IPS DF 6.9 (cell line): ENCODE measurements around the gene CERKL.
"Not testable (repeated sequence)": the region's sequence is repeated elsewhere in the genome, so short reads cannot be mapped to it uniquely, and the experiment has no call there.

ENCODE experiments used
- DNase-seq: peaks from one replicate; pipeline ENCODE4 v3.0.0-alpha.2; 2013; ENCODE audit warnings: low read depth, low spot score
- H3K27ac ChIP-seq: one replicate; pipeline ENCODE4 v1.5.1; 2013; ENCODE audit warnings: low read length, control low read depth
- H3K27me3 ChIP-seq: 2 replicates; pipeline ENCODE4 v1.6.1; 2013; ENCODE audit warnings: mild to moderate bottlenecking, low read length; ENCODE audit not compliant: control insufficient read depth, insufficient read depth
- H3K36me3 ChIP-seq: 2 replicates; pipeline ENCODE4 v1.6.1; 2013; ENCODE audit warnings: low read length; ENCODE audit not compliant: control insufficient read depth, insufficient read depth
- H3K4me1 ChIP-seq: 2 replicates; pipeline ENCODE4 v1.6.1; 2013; ENCODE audit warnings: low read length; ENCODE audit not compliant: control insufficient read depth, insufficient read depth
- H3K4me3 ChIP-seq: 2 replicates; pipeline ENCODE4 v1.5.1; 2013; ENCODE audit warnings: mild to moderate bottlenecking, low read length
- H3K9me3 ChIP-seq: 2 replicates; pipeline ENCODE4 v1.6.1; 2013; ENCODE audit warnings: low read length, inconsistent platforms; ENCODE audit not compliant: control insufficient read depth, insufficient read depth
- WGBS: extraction: QIAGEN DNeasy Blood & Tissue Kit; methylation state at CpG from one replicate; pipeline ENCODE4 v1.1.7; 2013; ENCODE audit warnings: mixed read lengths, missing lambda C conversion rate; ENCODE audit not compliant: insufficient read length, insufficient coverage; 5-methylcytosine and 5-hydroxymethylcytosine counted together

Gene CERKL, protein sequence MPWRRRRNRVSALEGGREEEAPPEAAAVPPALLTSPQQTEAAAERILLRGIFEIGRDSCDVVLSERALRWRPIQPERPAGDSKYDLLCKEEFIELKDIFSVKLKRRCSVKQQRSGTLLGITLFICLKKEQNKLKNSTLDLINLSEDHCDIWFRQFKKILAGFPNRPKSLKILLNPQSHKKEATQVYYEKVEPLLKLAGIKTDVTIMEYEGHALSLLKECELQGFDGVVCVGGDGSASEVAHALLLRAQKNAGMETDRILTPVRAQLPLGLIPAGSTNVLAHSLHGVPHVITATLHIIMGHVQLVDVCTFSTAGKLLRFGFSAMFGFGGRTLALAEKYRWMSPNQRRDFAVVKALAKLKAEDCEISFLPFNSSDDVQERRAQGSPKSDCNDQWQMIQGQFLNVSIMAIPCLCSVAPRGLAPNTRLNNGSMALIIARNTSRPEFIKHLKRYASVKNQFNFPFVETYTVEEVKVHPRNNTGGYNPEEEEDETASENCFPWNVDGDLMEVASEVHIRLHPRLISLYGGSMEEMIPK

DNA sequence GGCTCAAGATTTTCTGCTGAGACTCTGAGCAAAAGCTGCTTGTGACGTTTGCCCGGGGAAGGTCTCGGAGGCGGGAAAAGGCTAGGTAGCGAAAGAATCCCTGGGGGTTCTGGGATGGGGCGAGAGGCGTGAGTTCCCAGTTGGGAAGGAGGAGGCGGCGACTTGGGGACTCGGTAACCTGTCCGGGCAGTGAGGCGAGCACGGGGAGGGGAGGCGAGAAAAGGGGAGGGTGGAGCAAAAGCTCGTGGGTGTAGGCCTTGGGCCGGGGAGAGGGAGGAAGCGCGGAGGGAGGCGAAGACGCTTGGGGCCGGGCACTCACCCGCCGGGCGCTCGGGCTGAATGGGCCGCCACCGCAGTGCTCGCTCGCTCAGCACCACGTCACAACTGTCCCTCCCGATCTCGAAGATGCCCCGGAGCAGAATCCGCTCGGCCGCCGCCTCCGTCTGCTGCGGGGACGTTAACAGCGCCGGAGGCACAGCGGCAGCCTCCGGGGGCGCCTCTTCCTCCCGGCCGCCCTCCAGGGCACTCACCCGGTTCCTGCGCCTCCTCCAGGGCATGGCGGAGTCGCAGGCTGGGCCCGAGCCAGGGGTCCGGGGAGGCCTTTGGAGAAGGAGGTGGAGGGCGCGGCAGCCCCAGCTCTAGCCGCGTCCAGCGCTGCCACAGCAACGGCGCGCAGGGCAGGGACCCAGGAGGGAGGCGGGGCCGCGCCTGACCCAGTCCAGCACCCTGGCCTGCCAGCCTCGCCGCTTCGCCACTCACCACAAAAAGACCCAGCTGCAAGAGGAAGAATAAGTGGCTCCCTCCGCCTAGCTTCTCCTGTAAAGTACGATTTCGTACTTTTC lies at the start of gene CERKL:
TSS of gene CERKL (minus strand) at position 656 of the 842 bp plus-strand sequence. CDS start at position 557, 99 bp downstream.
- no peak within 1 kb of the TSS for H3K27ac ChIP-seq
- no peaks in the 10 kb centered on the region for H3K9me3 ChIP-seq
- no peaks in the 10 kb centered on the region for H3K4me1 ChIP-seq
- no CpG with 5 or more reads among the region's 70 CpGs for WGBS
- peak within 1 kb of the TSS; percentile 49; the same call in 1 of the 2 replicates for H3K4me3 ChIP-seq
- H3K36me3 ChIP-seq = no peaks in the 10 kb centered on the region
- H3K27me3 ChIP-seq = peaks cover 36% of the 10 kb centered on the region
- DNase-seq = peak; percentile 79

DNA sequence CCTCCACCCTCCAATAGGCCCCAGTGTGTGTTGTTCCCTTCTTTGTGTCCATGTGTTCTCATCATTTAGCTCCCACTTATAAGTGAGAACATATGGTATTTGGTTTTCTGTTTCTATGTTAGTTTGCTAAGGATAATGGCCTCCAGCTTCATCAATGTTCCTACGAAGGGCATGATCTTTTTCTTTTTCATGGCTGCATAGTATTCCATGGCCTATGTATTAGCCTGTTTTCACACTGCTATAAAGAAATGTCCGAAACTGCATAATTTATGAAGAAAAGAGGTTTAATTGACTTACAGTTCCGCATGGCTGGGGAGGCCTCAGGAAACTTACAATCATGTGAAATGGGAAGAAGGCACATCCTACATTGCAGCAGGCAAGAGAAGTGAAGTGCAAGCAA lies 45.6 kb upstream of the CERKL start:
- no CpG with 5 or more reads among the region's 3 CpGs for WGBS
- not testable (repeated sequence) for H3K4me1 ChIP-seq, H3K27me3 ChIP-seq, H3K27ac ChIP-seq, DNase-seq, H3K4me3 ChIP-seq, H3K9me3 ChIP-seq, H3K36me3 ChIP-seq

DNA sequence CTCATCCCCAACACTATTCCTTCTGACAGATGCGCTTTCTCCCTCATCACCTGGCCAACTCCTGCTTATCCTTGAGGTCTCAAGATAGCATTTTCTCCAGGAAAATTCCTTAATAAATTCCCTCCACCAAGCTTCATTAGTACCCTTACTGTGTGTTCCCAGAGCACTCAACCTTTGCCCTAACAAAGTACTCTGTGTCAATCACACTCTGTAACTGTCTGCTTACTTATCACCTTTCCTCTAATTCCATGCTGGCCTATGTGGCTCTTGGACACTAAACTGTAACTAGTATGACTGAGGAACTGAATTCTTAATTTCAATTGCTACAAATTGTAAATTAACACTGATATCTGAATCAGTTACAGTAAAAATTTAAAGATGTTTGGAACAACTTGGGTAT lies 41.3 kb upstream of the CERKL start:
- Histone ChIP-seq H3K4me1 (no peaks in the 10 kb centered on the region), H3K27ac (no peak overlapping the region), H3K9me3 (no peaks in the 10 kb centered on the region; the same call in 1 of the 2 replicates), H3K36me3 (no peaks in the 10 kb centered on the region), H3K27me3 (no peaks in the 10 kb centered on the region), H3K4me3 (no peak overlapping the region)
- no CpG with 5 or more reads among the region's 1 CpG for WGBS
- no peak for DNase-seq

DNA sequence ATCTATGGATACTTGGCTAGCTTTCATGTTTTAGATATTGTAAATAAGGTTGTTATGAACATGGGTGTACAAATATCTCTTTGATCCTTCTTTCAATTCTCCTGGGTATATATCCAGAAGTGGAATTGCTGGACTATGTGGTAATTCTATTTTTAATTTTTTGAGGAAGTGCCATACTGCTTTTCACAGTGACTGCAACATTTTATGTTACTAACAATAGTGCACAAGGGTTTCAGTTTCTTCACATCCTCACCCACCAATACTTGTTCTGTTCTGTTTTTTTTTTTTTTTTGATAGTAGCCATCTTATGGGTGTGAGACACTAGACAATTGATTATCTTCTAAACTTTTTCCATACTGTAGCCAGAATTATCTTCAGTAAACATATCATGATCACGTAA lies 40.7 kb upstream of the CERKL start:
- no peak overlapping the region for H3K27ac ChIP-seq
- WGBS = no CpG with 5 or more reads among the region's 1 CpG
- H3K4me1 ChIP-seq = no peaks in the 10 kb centered on the region
- no peaks in the 10 kb centered on the region for H3K9me3 ChIP-seq
- no peak overlapping the region for H3K4me3 ChIP-seq
- no peak for DNase-seq
- H3K27me3 ChIP-seq = no peaks in the 10 kb centered on the region
- H3K36me3 ChIP-seq = no peaks in the 10 kb centered on the region

DNA sequence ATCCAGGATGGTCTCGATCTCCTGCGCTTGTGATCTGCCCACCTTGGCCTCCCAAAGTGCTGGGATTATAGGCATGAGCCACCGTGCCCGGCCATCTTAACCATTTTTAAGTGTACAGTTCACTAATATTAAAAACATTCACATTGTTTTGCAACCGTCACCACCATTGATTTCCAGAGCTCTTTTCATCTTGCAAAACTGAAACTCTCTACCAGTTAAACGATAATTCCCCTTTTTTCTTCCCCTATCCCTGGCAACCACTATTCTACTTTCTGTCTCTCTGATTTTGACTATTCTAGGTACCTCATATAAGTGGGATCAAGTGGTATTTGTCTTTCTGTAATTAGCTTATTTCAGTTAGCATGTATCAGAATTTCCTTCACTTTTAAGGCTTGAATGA lies 40.2 kb upstream of the CERKL start:
- Histone ChIP-seq H3K27ac (no peak overlapping the region), H3K4me1 (no peaks in the 10 kb centered on the region), H3K27me3 (no peaks in the 10 kb centered on the region), H3K4me3 (no peak overlapping the region), H3K9me3 (no peaks in the 10 kb centered on the region), H3K36me3 (no peaks in the 10 kb centered on the region)
- DNase-seq = no peak
- no CpG with 5 or more reads among the region's 6 CpGs for whole genome bisulfite sequencing

DNA sequence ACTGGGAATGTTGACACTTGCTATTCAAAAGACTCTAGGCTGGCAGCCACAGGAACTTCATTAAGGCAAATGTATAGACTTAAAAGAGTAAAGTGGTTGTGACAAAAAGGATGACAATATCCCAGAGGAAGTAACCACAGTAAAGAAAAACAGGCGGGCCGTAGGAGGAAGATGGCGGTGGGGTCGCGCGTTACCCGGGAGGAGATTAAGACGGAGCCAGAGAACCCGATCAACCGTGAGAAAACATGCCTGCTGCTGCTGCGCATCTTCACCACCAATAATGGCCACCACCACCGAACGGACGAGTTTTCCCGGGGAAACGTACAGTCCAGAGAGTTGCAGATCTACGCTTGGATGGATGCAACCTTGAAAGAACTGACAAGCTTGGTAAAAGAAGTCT lies 37.4 kb upstream of the CERKL start:
- no peaks in the 10 kb centered on the region for H3K4me1 ChIP-seq
- WGBS = no CpG with 5 or more reads among the region's 17 CpGs
- no peaks in the 10 kb centered on the region for H3K27me3 ChIP-seq
- no peaks in the 10 kb centered on the region for H3K9me3 ChIP-seq
- H3K27ac ChIP-seq = no peak overlapping the region
- no peak overlapping the region for H3K4me3 ChIP-seq
- no peak for DNase-seq
- no peaks in the 10 kb centered on the region for H3K36me3 ChIP-seq

DNA sequence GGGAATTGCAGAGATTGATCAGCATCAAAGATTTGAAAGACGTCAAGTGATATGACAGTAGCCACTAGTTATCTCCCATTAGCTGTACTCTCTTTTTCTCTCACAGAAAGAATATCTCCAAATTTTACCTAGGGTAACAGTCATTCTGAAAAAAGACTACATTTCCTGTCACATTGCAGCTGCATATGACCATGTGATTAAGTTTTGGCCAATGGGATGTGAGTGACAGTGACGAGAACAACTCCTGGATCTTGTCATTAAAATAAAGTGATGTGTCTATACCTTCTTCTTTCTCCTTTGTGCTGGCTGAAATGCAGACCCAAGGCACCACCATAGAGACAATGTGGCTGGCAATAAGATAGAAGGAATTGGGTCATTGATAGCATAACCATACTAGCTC lies 34.0 kb upstream of the CERKL start:
- H3K27ac ChIP-seq = no peak overlapping the region
- H3K36me3 ChIP-seq = no peaks in the 10 kb centered on the region
- peaks cover 4% of the 10 kb centered on the region; the same call in 1 of the 2 replicates for H3K27me3 ChIP-seq
- WGBS = no CpG with 5 or more reads among the region's 2 CpGs
- no peak for DNase-seq
- no peaks in the 10 kb centered on the region for H3K9me3 ChIP-seq
- H3K4me1 ChIP-seq = no peaks in the 10 kb centered on the region
- H3K4me3 ChIP-seq = no peak overlapping the region

DNA sequence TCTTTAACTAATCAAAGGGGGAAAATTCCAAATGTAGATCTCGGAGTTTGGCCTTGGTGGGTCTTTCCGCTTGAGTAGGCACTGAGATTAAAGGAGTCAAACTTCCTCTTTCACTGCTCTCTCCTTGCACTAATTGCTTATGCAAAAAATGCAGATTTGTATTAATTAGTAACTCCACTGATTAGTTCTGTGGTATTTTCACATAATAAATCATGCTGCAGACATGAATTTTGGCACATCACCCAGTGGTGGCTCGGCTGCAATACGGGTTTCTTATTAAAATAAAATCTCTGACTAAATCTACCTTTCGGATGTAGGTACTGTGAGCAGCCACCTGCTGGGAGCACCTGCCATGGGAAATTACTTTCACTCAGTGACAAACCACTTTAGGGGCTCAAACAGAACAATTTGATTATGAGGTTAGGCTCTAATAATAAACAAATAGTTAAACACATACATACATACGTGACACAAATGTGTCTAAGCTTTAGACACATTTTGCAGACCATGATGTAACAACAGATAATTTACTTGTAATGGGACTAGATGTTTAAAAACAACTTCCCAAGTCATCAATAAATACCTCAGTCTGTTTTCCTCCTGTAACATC lies 29.8 kb upstream of the CERKL start:
- H3K4me1 ChIP-seq = peaks cover 3% of the 10 kb centered on the region; the same call in 1 of the 2 replicates
- no peak overlapping the region for H3K4me3 ChIP-seq
- peaks cover 39% of the 10 kb centered on the region for H3K27me3 ChIP-seq
- H3K36me3 ChIP-seq = no peaks in the 10 kb centered on the region
- no peak for DNase-seq
- WGBS = no CpG with 5 or more reads among the region's 6 CpGs
- H3K27ac ChIP-seq = no peak overlapping the region
- H3K9me3 ChIP-seq = no peaks in the 10 kb centered on the region

DNA sequence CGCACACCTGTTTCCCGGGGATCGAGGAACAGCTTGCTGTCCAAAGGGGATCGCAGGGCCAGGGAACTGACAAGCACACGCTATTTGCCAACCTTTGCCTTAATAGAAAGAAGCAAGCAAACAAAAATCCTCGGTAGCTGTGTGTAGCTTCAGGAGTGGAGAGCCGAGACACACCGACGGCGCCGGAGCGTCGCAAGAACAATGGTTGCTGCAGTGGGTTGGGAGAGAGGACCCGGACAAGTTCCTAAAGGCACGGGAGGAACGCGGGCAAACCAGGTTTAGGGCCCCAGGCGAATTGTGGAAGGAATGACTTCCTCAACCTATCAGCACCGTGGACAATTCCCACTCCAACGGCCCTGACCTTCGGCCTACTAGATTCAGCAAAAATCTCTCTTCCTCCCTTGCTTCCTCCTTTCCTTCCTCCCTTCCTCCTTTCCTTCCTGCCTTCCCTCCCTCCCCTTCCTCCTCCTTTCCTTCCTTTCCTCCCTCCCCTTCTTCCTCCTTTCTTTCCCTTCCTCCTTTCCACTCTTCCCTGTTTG lies 28.3 kb upstream of the CERKL start:
- Histone ChIP-seq H3K36me3 (no peaks in the 10 kb centered on the region), H3K4me3 (no peak overlapping the region), H3K9me3 (no peaks in the 10 kb centered on the region), H3K27me3 (peaks cover 49% of the 10 kb centered on the region), H3K27ac (no peak overlapping the region), H3K4me1 (peaks cover 7% of the 10 kb centered on the region; the same call in 1 of the 2 replicates)
- no peak for DNase-seq
- no CpG with 5 or more reads among the region's 21 CpGs for WGBS
